SK-N-SH treated with all-trans-retinoic acid at 6 μM for 48 hours (cell line): ENCODE results near the gene CLDND2.

Experiments used
- ATAC-seq: fragments of 200-7000 bp; cut with Tn5 transposase; 3 replicates; pipeline ENCODE4 v1.9.1; 2020; ENCODE audit warnings: mild to moderate bottlenecking, moderate library complexity
- ARNTL ChIP-seq: fragments of 450-650 bp; formaldehyde crosslinking; IDR thresholded peaks from 2 replicates; pipeline ENCODE4 v1.5.0; 2020; ENCODE audit warnings: low read depth, mild to moderate bottlenecking, moderate library complexity, borderline replicate concordance
- BACH2 ChIP-seq: fragments of 250-450 bp; sonication (Bioruptor Pico); IDR thresholded peaks from 2 replicates; pipeline ENCODE4 v1.9.0; 2021; ENCODE audit warnings: mild to moderate bottlenecking, borderline replicate concordance
- CSDC2 ChIP-seq: fragments of 250-450 bp; sonication (Bioruptor Pico); IDR thresholded peaks from 2 replicates; pipeline ENCODE4 v1.5.0; 2020; ENCODE audit warnings: mild to moderate bottlenecking, moderate library complexity
- ESRRG ChIP-seq: fragments of 250-450 bp; sonication (Bioruptor Pico); IDR thresholded peaks from 2 replicates; pipeline ENCODE4 v1.6.1; 2021; ENCODE audit warnings: mild to moderate bottlenecking
- GLIS3 ChIP-seq: fragments of 250-450 bp; sonication (Bioruptor Pico); IDR thresholded peaks from 2 replicates; pipeline ENCODE4 v1.5.0; 2020; ENCODE audit warnings: mild to moderate bottlenecking, moderate library complexity
- ISL1 ChIP-seq: fragments of 250-450 bp; sonication (Bioruptor Pico); IDR thresholded peaks from 2 replicates; pipeline ENCODE4 v2.1.2; 2022; ENCODE audit warnings: mild to moderate bottlenecking, moderate library complexity
- OSR1 ChIP-seq: fragments of 250-450 bp; sonication (Bioruptor Pico); IDR thresholded peaks from 2 replicates; pipeline ENCODE4 v1.8.0; 2022; ENCODE audit warnings: moderate library complexity, mild to moderate bottlenecking, inconsistent platforms
- PPARA ChIP-seq: fragments of 250-450 bp; sonication (Bioruptor Pico); IDR thresholded peaks from 2 replicates; pipeline ENCODE4 v1.5.0; 2020; ENCODE audit warnings: mild to moderate bottlenecking, borderline replicate concordance
- RARB ChIP-seq: fragments of 250-450 bp; sonication (Bioruptor Pico); IDR thresholded peaks from 2 replicates; pipeline ENCODE4 v1.8.0; 2021; ENCODE audit warnings: mild to moderate bottlenecking, moderate library complexity
- SNAI2 ChIP-seq: fragments of 250-450 bp; sonication (Bioruptor Pico); IDR thresholded peaks from 2 replicates; pipeline ENCODE4 v1.5.0; 2020; ENCODE audit warnings: mild to moderate bottlenecking, moderate library complexity
- TCF4 ChIP-seq: fragments of 250-450 bp; sonication (Bioruptor Pico); IDR thresholded peaks from 2 replicates; pipeline ENCODE4 v1.8.0; 2021; ENCODE audit warnings: mild to moderate bottlenecking, moderate library complexity, borderline replicate concordance
- TOX ChIP-seq: fragments of 250-450 bp; sonication (Bioruptor Pico); IDR thresholded peaks from 2 replicates; pipeline ENCODE4 v1.8.0; 2021; ENCODE audit warnings: mild to moderate bottlenecking, moderate library complexity, borderline replicate concordance
- ZC3H10 ChIP-seq: fragments of 250-450 bp; sonication (Bioruptor Pico); IDR thresholded peaks from 2 replicates; pipeline ENCODE4 v1.5.1; 2021; ENCODE audit warnings: mild to moderate bottlenecking, moderate library complexity
- ZFP3 ChIP-seq: fragments of 250-450 bp; sonication (Bioruptor Pico); IDR thresholded peaks from 2 replicates; pipeline ENCODE4 v1.5.0; 2020; ENCODE audit warnings: mild to moderate bottlenecking, moderate library complexity
- ZFP30 ChIP-seq: fragments of 450-650 bp; formaldehyde crosslinking; IDR thresholded peaks from 2 replicates; pipeline ENCODE4 v1.5.0; 2022; ENCODE audit warnings: mild to moderate bottlenecking, moderate library complexity
- ZNF565 ChIP-seq: fragments of 450-650 bp; formaldehyde crosslinking; conservative IDR thresholded peaks from 2 replicates; pipeline ENCODE4 v1.5.0; 2020; ENCODE audit warnings: low read depth, mild to moderate bottlenecking, moderate library complexity
- ZNF70 ChIP-seq: fragments of 450-650 bp; formaldehyde crosslinking; IDR thresholded peaks from 2 replicates; pipeline ENCODE4 v1.5.0; 2020; ENCODE audit warnings: mild to moderate bottlenecking, moderate library complexity
- ZNF8 ChIP-seq: fragments of 450-650 bp; formaldehyde crosslinking; IDR thresholded peaks from 2 replicates; pipeline ENCODE4 v1.5.0; 2020; ENCODE audit warnings: mild to moderate bottlenecking, moderate library complexity
- TF ChIP-seq, protein P1 (sequence below): fragments of 250-450 bp; sonication (Bioruptor Pico); IDR thresholded peaks from 2 replicates; pipeline ENCODE4 v1.5.0; 2020; ENCODE audit warnings: mild to moderate bottlenecking, moderate library complexity
- TF ChIP-seq, protein P2 (sequence below): fragments of 250-450 bp; sonication (Bioruptor Pico); IDR thresholded peaks from 2 replicates; pipeline ENCODE4 v1.5.1; 2021; ENCODE audit warnings: mild to moderate bottlenecking, moderate library complexity
- TF ChIP-seq, protein P3 (sequence below): fragments of 250-450 bp; sonication (Bioruptor Pico); IDR thresholded peaks from 2 replicates; pipeline ENCODE4 v1.8.0; 2020; ENCODE audit warnings: mild to moderate bottlenecking, moderate library complexity, borderline replicate concordance
- TF ChIP-seq, protein P4 (sequence below): fragments of 250-450 bp; sonication (Bioruptor Pico); IDR thresholded peaks from 2 replicates; pipeline ENCODE4 v1.5.1; 2020; ENCODE audit warnings: low read depth, mild to moderate bottlenecking, moderate library complexity
- TF ChIP-seq, protein P5 (sequence below): fragments of 250-450 bp; sonication (Bioruptor Pico); IDR thresholded peaks from 2 replicates; pipeline ENCODE4 v1.8.0; 2021; ENCODE audit warnings: low read depth, mild to moderate bottlenecking, moderate library complexity, borderline replicate concordance

The CLDND2 gene

DNA sequence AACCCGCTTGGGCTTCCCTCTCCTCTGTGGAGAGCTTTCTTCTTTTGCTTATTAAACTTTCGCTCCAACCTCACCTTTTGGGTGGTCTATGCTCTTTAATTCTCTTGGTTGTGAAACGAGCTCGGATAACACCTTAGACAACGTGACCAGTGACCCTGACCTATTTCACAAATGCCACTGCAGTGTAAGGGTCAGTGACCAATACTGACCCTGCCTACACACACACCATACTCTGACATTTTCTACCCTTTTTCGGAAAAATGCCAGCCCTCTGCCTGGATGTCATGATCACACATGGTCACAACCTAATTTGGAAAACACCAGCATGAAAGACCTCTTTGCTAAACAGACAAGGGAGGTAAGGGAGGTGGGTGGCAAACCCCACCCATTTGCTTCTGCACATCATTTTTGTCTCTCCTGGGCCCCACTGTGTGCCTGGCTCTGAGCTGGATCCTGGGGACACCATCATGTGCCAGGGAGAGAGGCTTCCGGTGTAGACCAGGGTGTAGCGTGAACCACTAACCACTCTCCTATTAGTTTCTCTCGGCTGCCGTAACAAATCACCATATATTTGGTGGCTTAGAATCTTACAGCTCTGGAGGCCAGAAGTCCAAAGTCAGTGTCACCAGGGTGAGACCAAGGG lies 12.5 kb downstream of the CLDND2 start:
- no peak for ATAC-seq
- TF ChIP-seq CSDC2 (CRISPR knock-in tag) (no peak), ZC3H10 (CRISPR knock-in tag) (no peak), ZNF70 (CRISPR knock-in tag) (no peak), ZNF565 (no peak), ZFP3 (no peak), PPARA (CRISPR knock-in tag) (no peak), SNAI2 (no peak), TOX (CRISPR knock-in tag) (no peak), RARB (CRISPR knock-in tag) (no peak), ARNTL (CRISPR knock-in tag) (no peak), TCF4 (CRISPR knock-in tag) (no peak), BACH2 (CRISPR knock-in tag) (no peak), OSR1 (CRISPR knock-in tag) (no peak), GLIS3 (CRISPR knock-in tag) (no peak)
- TF ChIP-seq, protein P1, sequence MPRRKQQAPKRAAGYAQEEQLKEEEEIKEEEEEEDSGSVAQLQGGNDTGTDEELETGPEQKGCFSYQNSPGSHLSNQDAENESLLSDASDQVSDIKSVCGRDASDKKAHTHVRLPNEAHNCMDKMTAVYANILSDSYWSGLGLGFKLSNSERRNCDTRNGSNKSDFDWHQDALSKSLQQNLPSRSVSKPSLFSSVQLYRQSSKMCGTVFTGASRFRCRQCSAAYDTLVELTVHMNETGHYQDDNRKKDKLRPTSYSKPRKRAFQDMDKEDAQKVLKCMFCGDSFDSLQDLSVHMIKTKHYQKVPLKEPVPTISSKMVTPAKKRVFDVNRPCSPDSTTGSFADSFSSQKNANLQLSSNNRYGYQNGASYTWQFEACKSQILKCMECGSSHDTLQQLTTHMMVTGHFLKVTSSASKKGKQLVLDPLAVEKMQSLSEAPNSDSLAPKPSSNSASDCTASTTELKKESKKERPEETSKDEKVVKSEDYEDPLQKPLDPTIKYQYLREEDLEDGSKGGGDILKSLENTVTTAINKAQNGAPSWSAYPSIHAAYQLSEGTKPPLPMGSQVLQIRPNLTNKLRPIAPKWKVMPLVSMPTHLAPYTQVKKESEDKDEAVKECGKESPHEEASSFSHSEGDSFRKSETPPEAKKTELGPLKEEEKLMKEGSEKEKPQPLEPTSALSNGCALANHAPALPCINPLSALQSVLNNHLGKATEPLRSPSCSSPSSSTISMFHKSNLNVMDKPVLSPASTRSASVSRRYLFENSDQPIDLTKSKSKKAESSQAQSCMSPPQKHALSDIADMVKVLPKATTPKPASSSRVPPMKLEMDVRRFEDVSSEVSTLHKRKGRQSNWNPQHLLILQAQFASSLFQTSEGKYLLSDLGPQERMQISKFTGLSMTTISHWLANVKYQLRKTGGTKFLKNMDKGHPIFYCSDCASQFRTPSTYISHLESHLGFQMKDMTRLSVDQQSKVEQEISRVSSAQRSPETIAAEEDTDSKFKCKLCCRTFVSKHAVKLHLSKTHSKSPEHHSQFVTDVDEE (CRISPR knock-in tag) = no peak
- TF ChIP-seq, protein P2, sequence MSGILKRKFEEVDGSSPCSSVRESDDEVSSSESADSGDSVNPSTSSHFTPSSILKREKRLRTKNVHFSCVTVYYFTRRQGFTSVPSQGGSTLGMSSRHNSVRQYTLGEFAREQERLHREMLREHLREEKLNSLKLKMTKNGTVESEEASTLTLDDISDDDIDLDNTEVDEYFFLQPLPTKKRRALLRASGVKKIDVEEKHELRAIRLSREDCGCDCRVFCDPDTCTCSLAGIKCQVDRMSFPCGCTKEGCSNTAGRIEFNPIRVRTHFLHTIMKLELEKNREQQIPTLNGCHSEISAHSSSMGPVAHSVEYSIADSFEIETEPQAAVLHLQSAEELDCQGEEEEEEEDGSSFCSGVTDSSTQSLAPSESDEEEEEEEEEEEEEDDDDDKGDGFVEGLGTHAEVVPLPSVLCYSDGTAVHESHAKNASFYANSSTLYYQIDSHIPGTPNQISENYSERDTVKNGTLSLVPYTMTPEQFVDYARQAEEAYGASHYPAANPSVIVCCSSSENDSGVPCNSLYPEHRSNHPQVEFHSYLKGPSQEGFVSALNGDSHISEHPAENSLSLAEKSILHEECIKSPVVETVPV (CRISPR knock-in tag) = no peak
- TF ChIP-seq, protein P3, sequence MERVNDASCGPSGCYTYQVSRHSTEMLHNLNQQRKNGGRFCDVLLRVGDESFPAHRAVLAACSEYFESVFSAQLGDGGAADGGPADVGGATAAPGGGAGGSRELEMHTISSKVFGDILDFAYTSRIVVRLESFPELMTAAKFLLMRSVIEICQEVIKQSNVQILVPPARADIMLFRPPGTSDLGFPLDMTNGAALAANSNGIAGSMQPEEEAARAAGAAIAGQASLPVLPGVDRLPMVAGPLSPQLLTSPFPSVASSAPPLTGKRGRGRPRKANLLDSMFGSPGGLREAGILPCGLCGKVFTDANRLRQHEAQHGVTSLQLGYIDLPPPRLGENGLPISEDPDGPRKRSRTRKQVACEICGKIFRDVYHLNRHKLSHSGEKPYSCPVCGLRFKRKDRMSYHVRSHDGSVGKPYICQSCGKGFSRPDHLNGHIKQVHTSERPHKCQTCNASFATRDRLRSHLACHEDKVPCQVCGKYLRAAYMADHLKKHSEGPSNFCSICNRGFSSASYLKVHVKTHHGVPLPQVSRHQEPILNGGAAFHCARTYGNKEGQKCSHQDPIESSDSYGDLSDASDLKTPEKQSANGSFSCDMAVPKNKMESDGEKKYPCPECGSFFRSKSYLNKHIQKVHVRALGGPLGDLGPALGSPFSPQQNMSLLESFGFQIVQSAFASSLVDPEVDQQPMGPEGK (CRISPR knock-in tag) = no peak

DNA sequence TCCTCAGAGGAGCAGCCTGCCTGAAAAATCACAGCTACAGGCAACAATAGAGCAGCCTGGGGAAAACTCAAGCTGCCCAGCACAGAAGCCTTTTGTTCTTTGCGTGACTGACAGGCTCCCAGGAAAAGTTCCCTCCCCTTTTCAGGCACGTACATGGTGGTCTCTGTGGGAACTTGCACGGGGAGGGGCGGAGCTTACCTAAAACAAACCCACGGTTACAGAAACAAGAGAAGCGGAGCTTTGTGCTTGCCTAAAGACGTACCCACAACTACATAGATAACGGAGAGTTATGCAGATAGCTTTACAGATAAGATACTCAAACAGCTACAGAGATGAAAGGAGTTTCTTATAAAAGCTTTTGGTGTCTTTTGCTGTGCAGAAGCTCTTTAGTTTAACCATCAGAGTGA lies 14.1 kb downstream of the CLDND2 start:
- no peak for ATAC-seq
- TF ChIP-seq TCF4 (CRISPR knock-in tag) = no peak
- no peak for TF ChIP-seq ZC3H10 (CRISPR knock-in tag)
- no peak for TF ChIP-seq RARB (CRISPR knock-in tag)
- no peak for TF ChIP-seq ESRRG (CRISPR knock-in tag)
- TF ChIP-seq, protein P4, sequence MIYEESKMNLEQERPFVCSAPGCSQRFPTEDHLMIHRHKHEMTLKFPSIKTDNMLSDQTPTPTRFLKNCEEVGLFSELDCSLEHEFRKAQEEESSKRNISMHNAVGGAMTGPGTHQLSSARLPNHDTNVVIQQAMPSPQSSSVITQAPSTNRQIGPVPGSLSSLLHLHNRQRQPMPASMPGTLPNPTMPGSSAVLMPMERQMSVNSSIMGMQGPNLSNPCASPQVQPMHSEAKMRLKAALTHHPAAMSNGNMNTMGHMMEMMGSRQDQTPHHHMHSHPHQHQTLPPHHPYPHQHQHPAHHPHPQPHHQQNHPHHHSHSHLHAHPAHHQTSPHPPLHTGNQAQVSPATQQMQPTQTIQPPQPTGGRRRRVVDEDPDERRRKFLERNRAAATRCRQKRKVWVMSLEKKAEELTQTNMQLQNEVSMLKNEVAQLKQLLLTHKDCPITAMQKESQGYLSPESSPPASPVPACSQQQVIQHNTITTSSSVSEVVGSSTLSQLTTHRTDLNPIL = no peak
- TF ChIP-seq ISL1 (CRISPR knock-in tag) = no peak
- TF ChIP-seq, protein P5, sequence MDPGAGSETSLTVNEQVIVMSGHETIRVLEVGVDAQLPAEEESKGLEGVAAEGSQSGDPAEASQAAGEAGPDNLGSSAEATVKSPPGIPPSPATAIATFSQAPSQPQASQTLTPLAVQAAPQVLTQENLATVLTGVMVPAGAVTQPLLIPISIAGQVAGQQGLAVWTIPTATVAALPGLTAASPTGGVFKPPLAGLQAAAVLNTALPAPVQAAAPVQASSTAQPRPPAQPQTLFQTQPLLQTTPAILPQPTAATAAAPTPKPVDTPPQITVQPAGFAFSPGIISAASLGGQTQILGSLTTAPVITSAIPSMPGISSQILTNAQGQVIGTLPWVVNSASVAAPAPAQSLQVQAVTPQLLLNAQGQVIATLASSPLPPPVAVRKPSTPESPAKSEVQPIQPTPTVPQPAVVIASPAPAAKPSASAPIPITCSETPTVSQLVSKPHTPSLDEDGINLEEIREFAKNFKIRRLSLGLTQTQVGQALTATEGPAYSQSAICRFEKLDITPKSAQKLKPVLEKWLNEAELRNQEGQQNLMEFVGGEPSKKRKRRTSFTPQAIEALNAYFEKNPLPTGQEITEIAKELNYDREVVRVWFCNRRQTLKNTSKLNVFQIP (CRISPR knock-in tag) = no peak
- TF ChIP-seq PPARA (CRISPR knock-in tag) = no peak
- TF ChIP-seq ZFP30 (CRISPR knock-in tag) = no peak
- TF ChIP-seq, protein P3 (CRISPR knock-in tag) = no peak
- no peak for TF ChIP-seq SNAI2
- TF ChIP-seq, protein P2 (CRISPR knock-in tag) = no peak
- TF ChIP-seq, protein P1 (CRISPR knock-in tag) = no peak
- TF ChIP-seq ZNF565 = no peak
- TF ChIP-seq ZNF8 = no peak
- TF ChIP-seq TOX (CRISPR knock-in tag) = no peak
- TF ChIP-seq ZNF70 (CRISPR knock-in tag) = no peak
- TF ChIP-seq, all 23 proteins: peak for 0
